Subcutaneous adipose tissue (tissue), 4 donors: ENCODE data around the gene COL15A1. TPM values are rescaled to one million over a fixed set of nuclear protein-coding genes. Genes with fewer than 3 reads are reported as not detected.

Experiments used
- total RNA-seq, 4 donors: library from RNA; depleted of rRNA; stranded (reverse); fragments of >200 nt; gene quantifications; one replicate each; pipeline ENCODE4 v1.1.0, GENCODE V29; 2016
- TF ChIP-seq, protein P1 (sequence below): fragments of 450-650 bp; IDR thresholded peaks from one replicate; pipeline ENCODE4 v1.5.1; 2016; ENCODE audit warnings: low read depth, mild to moderate bottlenecking, control low read depth, antibody characterized with exemption, moderate library complexity

Gene COL15A1
- total RNA-seq, 4 donors from 2014 or later = 21.2 to 85.5 (median 59.4) TPM

DNA sequence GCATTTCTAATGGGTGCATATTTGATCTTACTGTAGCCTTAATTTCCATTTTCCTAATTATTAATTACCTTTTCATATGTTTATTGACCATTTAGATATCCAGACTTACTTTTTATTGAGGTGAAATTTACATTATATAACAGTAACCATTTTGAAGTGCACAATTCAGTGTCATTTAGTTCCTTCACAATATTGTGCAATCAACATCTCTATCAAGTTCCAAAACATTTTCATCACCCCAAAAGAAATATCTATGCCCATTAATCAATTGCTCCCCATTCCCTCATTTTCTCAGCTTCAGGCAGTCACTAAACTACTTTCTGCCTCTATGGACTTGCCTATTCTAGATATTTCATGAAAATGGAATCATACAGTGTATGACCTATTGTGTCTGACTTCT, 5.9 kb downstream of the COL15A1 start:
- TF ChIP-seq, protein P1, sequence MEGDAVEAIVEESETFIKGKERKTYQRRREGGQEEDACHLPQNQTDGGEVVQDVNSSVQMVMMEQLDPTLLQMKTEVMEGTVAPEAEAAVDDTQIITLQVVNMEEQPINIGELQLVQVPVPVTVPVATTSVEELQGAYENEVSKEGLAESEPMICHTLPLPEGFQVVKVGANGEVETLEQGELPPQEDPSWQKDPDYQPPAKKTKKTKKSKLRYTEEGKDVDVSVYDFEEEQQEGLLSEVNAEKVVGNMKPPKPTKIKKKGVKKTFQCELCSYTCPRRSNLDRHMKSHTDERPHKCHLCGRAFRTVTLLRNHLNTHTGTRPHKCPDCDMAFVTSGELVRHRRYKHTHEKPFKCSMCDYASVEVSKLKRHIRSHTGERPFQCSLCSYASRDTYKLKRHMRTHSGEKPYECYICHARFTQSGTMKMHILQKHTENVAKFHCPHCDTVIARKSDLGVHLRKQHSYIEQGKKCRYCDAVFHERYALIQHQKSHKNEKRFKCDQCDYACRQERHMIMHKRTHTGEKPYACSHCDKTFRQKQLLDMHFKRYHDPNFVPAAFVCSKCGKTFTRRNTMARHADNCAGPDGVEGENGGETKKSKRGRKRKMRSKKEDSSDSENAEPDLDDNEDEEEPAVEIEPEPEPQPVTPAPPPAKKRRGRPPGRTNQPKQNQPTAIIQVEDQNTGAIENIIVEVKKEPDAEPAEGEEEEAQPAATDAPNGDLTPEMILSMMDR = no peak

DNA sequence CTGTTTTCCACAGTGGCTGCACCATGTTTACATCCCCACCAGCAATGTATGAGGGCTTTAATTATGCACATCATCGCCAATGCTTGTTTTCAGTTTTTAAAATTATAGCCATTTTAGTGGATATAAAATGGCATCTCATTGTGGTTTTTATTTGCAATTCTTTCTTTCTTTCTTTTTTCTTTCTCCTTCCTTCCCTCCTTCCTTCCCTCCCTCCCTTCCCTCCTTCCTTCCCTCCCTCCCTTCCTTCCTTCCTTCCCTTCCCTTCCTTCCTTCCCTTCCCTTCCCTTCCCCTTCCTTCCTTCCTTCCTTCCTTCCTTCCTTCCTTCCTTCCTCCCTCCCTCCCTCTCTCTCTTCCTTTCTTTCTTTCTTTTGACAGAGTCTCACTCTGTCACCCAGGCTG, 6.6 kb downstream of the COL15A1 start:
- TF ChIP-seq, protein P1 = no peak

DNA sequence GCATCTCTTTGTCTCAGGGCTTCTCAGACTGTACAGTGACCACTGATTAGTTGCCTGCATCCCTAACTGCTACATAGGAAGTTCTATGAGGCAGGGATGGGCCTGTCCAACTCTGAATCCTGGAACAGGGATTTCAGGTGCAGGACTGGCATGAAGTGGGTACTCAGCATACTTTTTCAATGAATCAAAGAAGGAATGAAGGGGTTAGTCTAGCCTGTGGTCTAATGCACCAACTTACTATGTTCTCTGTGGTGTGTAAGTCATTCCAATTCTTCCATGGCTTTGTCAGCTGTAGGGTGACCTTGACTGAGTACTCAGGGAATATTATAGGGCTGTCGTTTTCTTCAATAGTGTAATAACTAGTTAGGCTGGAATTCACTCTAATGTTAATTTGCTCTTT, 8.3 kb downstream of the COL15A1 start:
- TF ChIP-seq, protein P1 = no peak

DNA sequence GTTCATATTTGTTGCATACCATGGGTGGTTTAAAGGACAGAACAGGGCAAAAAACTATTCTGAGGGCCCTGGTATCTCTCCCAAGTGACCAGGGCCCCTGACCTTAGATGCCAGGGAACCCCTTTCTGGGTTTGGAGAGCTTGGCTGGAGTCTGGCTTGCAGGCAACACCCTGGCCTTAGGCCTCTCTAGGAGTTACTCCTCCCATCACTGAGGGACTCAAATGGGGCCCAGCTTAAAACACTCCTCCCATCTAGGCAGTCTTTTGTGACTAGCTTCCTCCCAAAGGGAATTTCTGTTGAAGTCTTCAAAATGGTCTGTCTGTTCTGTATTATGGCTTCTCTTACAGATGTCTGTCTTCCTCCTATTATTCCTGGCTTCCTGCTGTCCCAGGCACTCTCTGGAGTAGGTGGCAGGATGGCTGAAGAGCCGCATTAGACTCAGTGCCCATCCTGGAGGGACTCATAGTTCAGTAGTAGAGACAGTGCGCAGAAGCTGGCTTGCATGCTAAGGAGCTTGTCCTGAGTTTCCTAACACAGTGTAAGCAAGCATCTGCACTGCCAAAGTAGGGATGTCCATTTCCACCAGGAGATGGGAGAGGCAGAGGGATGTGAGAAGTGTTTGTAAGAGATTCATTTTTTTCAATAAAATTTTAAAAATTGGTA, 10.0 kb downstream of the COL15A1 start:
- TF ChIP-seq, protein P1 = no peak

DNA sequence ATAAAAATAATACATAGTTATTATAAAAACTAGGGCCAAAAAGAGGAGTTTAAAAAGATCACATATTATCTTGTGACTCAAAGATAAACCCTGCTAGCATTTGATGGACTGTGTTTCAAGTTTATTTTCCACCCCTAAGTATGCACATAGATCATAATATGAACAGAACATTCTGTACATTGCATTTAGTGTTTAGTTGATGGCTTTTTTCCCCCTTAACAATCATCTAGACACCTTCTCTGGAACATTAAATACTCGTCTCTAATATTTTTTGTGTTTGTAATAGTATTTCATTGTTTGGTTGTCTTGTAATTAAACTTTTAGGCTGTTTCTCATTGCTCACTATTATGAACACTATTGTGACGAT, 10.5 kb downstream of the COL15A1 start:
- TF ChIP-seq, protein P1 = no peak

DNA sequence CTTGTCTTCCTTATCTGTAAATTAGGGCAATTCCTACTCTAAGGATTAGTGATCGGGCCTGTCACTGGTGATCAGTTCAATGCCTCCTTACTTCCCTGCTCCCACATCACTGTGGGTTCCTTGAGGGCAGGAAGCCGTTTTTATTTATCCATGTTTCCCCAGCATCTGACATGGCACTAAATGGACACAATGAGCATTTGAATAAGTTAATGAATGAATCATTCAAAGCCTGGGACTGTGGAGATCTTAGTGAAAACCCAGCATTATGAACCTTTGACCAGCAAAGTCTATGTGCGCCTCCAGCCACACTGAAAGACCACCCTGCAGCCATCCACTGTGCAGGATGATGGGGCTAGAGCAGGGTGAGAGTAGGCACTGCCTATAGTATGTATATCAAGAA, 11.6 kb downstream of the COL15A1 start:
- TF ChIP-seq, protein P1 = no peak

GRCh38 chr9:98957826-98958225, 14.1 kb downstream of the COL15A1 start:
- TF ChIP-seq, protein P1 = no peak
